ENCODE results near the gene MCEE.
A peak's percentile ranks its signal among the peaks of the same experiment; 100 is the strongest.

Gene MCEE

DNA sequence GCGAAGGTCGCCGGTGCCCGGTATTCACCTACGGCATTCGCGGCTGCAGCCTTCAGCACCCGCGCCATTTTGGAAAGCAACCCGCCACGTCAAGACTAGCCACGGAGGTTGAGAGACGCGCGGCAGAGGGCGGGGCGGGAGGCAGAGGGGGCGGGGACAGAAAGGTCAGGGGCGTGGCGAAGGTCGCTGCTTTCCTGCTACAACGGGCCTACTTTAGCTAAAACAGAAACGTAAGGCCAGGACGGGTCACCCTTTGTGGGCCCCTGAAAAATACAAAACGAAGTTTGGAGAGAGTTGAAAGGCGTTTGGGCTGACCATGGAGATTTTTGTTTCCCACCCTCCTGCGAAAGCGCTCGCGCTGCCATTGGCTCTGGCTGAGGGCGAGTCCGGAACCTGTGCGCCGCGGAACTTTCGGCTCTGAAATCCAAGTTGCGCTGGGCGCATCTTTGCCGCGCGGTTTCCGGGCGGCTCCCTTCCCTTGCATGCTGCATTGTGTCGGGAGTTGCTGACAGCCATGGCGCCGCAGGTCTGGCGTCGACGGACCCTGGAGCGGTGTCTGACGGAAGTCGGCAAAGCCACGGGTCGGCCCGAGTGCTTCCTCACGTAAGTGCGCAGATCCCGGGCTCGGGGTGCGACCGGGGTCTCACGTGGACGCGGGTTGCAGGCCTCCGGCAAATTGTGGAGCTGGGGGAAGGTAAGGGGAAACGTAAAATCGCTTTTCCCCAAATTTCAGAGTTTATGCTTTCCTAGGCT is at the start of gene MCEE, which contains the start of gene MPHOSPH10:
Gene MCEE (minus strand): TSS at position 78 of the 753 bp plus-strand sequence. CDS start 10 bp downstream, at position 68.
Gene MPHOSPH10 (plus strand): TSS at position 483 of the 753 bp plus-strand sequence. CDS start 32 bp downstream, at position 515.
- no peak for TF ChIP-seq CTCF (IDR thresholded peaks at IDR 0.05)

DNA sequence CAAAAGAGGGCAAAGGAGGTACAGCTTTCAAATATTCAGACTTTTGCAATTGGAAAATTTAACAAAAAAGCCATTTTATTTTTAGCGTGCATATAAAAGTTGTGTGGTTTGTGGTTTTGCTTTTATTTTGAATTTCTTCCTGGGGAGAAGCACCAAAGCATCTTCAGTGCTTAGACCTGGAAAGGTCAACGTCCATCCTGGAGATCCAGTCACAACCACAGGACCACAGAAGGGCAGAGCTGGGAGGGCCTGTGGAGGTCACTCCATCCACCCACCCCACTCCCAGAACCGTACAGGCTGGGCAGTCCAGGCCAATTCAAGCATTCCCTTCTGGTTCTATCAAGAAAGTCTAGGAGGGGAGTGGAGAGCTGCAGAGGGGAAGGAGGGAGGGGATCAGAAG is 44.2 kb upstream of the MCEE start:
- no peak for TF ChIP-seq CTCF (IDR thresholded peaks at IDR 0.05)

GRCh38 chr2:71173096-71173495 is 43.1 kb upstream of the MCEE start:
- no peak for TF ChIP-seq CTCF (IDR thresholded peaks at IDR 0.05)

DNA sequence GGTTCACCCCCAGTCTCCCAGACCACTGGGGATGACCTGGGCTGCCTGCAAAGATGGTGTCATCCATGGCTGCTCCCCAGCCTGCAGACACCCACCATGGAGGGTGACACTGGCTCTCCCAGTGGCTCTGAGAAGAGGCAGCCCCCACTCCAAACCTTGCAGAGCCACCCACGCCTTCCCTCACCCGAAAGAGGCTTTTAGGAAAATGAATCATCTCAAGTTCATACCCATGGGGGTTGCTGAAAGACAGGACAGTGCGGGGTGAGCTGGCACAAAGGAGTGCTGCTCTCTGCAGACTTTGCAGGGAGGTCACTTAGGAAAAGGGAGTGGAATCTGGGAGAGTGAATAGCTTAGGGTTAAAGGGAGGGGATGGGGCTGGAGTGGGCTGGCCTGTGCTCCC is 36.8 kb upstream of the MCEE start:
- no peak for TF ChIP-seq CTCF (IDR thresholded peaks at IDR 0.05)

GRCh38 chr2:71157124-71157793 is 27.2 kb upstream of the MCEE start:
- peak; percentile 65 for TF ChIP-seq CTCF (IDR thresholded peaks at IDR 0.05)

DNA sequence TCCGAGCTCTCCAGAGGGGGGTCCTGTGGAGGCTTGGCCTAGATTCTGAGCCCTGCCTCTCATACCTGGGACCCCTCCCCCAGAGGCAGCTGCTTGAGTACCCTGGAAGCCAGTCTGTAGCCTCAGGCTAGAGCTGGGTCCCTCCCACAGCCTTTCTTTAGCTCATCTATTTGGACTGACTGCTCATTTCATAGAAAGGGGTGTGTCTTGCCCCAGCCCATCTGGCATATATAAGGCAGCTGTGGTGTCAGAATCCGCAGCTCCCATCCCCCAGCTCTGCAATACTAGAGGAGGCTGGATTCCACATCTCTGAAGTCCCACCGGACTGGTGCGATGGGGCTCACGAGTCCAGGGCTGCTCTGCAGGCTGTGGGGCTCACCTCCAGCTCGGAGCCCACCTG is 26.5 kb upstream of the MCEE start:
- TF ChIP-seq CTCF (IDR thresholded peaks at IDR 0.05), result no peak

DNA sequence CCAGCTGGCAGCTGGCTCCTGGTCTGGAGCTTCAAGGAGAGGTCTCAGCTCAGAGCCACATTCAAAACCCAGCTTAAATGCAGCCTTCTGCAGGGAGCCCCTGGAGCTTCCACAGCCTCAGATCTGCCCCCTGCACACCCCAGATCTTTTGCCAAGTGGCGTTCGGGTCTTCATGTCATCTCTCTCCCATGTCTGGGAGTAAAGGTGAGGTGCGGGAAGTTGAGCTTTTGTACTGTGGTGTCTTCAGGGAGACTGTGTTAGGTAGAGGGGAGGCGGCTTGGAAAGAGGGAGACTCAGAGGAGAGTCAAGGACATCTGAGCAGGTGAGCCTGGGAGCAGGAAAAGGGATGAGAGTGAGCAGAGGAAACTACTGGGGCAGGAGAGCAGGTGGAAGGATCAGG is 25.8 kb upstream of the MCEE start:
- no peak for TF ChIP-seq CTCF (IDR thresholded peaks at IDR 0.05)
